Superior temporal gyrus (tissue), 1 donor: ENCODE results near the gene SERPINB6.
"Not testable (repeated sequence)": the region's sequence is repeated elsewhere in the genome, so short reads cannot be mapped to it uniquely, and the experiment has no call there.

Experiments
- DNase-seq: peaks from one replicate; pipeline ENCODE4 v3.0.0-alpha.2; 2016; ENCODE audit errors: extremely low spot score

Gene SERPINB6

DNA sequence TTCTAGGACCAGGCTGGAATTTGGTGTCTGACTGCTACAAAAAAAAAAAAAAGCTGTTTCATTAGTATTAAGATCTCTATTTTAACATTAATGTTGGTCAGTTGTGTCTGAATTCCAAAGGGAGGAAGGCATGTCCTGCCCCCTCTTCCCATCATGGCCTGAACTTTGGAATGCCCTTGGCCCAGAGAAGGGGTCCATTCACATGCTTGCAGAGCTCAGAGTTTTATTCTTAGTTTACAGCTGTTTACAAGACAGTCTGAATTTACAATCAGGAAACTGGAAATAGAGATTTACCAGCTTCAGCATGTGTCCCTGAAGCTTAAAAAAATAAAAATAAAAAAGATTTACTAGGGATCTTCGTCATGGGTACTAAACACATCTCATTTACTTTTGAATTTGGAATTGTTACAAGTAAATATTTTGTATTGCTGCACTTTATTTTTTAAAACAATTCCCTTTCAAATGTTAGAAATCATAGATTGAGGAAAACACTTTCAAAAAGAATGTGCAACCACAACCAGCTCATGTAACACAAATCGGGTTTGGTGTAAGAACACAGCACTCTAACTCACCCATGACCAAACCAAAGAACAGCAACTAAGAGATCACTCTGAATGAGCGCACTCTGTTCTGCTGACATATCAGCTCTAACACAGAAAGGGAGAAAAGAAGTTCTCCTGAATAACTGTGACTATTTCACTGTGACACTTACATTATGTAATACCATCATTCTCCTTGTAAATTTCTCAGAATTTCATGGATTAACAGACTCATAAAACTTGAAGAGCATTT lies 6.6 kb upstream of the SERPINB6 start:
- no peak for DNase-seq

DNA sequence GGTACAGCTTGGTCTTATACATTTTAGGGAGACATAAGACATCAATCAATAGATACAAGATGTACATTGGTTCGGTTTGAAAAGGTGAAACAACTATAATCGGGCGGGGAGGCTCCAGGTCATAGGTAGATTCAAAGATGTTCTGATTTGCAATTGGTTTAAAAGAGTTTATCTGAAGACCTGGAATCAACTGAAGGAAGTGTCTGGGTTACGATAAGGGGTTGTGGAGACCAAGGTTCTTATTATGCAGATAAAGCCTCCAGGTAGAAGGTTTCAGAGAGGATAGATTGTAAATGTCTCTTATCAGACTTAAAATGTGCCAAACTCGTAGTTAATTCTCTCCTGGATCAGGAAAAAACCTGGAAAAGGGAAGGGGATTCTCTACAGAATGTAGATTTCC lies 5.9 kb upstream of the SERPINB6 start:
- no peak for DNase-seq

DNA sequence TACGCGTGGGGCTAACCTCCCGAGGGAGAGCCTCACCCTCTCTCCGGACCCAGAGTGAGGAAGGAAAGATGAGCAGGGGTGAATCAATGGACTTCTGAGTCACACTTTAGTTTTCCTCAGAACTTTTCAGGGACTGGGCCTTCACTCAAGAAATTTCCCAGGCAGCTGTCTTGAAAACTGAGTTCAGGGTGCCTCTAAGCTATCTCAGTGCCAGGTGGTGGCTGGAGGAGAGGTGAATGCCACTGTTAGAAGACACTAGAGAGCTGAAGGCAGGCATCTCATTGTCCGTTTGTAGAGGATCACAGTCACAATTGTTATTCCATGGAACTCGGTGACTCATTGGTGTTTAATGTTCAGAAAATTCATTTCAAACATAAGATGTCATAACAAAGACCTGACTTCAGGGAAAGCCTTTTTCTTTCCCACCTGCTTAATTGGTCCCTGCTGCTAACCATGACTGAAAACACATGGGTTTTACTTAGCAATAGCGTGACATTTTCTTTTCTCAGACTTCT lies 5.3 kb upstream of the SERPINB6 start:
- DNase-seq: no peak

DNA sequence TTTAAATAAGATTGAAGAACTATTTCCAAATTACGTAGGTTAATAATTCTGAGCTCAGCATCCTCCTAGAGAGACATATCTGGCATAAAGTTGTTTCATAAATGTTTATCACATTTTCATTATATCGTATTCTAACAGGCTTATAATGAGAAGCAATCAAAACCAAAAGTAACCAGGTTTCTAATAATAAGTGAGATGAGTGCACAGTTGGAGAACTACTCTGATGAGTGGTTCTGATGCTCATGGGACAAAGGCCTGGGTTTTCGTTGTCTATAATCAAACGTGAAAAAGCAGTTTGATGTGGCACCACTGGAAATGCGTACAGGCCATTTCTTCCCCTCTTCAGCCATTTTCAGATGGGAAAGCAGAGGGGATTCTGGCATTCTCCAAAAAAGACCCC lies 4.7 kb upstream of the SERPINB6 start:
- DNase-seq: no peak

DNA sequence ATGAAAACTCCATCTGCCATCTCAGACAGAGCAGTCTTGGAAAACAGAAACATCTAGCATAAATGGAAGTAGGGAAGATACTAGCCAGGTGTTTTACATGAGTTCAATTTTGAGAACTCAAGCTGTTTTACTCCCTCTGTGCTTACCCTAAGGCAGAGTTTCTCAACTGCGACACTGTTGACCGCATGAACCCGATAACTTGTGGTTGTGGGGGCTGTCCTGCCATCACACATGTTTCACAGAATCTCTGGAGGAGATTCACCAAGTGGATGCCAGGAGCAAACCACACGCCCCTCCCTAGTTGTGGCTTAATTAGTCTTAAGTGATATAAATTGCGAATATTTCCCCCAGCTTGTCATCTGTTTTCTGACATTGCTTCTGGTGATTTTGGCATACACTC lies 2.3 kb upstream of the SERPINB6 start:
- DNase-seq: no peak

DNA sequence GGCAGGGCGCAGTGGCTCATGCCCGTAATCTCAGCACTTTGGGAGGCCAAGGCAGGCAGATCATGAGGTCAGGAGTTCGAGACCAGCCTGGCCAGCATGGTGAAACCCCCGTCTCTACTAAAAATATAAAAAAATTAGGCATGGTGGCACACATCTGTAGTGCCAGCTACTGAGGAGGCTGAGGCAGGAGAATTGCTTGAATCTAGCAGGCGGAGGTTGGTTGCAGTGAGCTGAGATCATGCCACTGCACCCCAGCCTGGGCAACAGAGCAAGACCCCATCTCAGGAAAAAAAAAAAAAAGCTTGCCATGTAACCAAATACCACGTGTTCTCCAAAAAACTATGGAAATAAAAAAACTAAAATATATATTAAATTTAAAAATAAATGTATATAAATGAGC lies 1.8 kb upstream of the SERPINB6 start:
- DNase-seq: not testable (repeated sequence)

DNA sequence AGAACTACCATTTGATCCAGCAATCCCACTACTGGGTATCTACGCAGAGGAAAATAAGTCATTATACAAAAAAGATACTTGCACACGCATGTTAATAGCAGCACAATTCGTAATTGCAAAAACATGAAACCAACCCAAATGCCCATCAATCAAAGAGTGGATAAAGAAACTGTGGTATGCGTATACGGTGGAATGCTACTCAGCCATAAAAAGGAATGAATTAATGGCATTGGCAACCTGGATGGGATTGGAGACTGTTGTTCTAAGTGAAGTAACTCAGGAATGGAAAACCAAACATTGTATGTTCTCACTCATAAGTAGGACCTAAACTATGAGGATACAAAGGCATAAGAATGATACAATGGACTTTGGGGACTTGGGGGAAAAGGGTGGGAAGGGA lies 1.3 kb upstream of the SERPINB6 start:
- not testable (repeated sequence) for DNase-seq

DNA sequence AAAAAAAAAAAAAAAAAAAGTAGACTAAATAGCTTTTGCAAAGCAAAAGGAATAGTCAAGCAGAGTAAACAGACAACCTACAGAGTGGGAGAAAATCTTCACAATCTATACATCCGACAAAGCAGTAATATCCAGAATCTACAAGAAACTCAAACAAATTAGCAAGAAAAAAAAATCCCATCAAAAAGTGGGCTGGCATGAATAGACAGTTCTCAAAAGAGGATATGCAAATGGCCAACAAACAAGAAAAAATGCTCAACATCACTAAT lies 786 bp upstream of the SERPINB6 start:
- DNase-seq: not testable (repeated sequence)

DNA sequence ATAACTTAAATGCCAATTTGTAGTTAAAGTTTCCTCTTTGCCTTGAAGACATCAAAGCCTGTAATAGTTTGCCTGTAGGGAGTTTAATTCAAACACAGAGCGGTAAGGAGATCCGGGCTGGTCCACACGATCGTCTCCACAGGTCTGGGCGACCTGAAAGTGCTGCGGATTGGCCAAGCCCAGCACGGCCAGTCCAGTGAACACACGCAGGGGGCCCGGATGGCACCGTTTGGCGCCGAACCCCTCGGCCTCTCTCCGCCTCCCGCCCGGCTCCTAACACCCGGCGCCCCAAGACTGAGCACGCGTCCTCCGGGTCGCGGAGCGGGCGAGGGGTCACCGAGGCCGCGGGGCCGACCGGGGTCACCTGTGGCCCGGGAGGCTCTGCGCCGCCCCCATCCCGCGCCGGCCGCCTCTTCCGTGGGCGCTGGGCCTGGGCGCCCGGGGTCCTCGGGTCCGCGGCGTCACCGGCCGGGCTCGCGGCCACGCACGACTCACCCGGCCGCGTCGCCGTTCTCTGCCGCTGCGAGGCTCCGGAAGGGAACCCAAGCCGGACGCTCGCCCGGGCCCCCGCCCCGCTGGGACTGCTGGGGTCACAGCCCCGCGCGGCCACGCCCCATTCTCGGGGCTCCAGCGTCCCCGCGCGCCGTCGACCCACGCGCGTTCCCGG lies 481 bp downstream of the SERPINB6 start:
- peak; percentile 61 for DNase-seq

DNA sequence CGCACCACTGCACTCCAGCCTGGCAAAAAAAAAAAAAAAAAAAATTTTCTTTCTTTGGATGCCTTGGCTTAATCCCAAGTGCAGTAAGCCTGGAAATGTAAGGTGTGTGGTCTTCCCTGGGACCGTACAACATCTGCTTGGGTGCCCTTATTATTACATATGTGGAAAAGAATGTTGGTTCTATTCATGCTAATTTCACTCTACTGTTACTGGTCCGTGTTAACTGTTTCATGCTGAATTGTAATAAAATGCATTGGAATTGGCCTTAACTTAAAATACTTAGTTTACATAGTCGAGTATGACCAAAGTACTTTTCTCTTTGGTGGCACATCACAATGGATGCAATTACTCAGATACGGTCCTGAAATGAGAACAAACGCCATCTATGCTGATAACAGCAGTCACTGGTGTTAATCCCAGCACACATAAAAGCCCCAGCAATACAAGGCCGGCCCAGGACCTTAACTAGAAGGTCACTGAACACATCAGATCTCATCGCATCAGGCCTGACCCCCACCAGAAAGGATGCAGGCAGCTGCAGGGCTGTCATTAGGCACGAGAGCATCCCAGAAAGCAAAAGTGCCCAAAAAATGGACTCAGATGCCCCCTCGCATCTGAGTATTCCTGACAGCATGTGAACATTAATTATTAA lies 1.2 kb downstream of the SERPINB6 start:
- peak; percentile 55 for DNase-seq

DNA sequence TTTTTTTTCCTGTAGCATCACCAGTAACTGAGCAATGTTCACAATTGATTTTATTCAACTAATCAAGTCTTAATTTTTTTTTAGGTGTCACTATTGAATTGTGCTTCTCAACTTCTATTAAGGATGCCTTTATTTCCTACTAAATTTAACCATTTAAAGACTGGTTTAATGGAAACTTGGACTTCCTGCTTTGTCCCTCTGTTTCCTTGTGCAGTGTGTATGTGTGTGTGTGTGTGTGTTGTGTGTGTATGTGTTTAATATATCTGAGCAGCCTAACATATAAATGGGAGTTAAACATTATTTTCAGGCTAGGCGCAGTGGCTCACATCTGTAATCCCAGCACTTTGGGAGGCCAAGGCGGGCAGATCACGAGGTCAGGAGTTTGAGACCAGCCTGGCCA lies 1.8 kb downstream of the SERPINB6 start:
- DNase-seq: no peak

DNA sequence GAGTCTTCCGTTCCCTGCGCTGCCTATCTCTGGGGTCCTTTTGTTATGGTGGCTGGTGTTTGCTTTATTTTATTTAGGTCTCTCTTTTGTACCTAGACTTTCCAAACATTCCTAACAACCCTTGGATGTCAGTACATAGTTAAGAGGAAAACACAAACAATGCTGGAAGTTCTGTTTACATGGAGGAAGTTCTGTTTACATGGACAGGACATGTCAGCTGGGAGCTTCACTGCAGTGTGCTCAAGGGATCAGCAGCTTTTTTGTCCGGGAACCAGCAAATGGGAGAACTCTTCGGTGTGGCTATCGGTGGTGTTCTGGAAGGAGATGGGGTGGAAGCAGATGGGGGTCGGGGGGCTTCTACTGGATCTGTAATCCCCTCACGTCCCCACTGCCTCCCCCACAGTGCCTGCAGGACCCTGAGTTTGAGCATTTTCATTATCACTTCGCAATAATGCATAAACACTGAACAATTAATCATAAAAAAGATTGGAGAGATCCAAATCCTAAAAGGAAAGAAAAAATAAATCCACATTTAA lies 2.7 kb downstream of the SERPINB6 start:
- DNase-seq: no peak

DNA sequence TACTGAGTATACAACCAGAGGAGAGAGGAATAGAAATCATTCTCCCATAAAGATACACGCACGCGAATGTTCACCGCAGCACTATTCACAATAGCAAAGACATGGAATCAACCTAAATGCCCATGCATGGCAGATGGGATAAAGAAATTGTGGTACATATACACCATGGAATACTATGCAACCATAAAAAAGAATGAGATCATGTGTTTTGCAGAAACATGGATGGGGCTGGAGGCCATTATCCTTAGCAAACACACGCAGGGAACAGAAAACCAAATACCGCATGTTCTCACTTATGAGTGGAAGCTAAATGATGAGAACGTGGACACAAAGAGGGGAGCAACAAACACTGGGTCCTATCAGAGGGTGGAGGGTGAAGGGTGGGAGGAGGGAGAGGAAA lies 3.4 kb downstream of the SERPINB6 start:
- DNase-seq: no peak

DNA sequence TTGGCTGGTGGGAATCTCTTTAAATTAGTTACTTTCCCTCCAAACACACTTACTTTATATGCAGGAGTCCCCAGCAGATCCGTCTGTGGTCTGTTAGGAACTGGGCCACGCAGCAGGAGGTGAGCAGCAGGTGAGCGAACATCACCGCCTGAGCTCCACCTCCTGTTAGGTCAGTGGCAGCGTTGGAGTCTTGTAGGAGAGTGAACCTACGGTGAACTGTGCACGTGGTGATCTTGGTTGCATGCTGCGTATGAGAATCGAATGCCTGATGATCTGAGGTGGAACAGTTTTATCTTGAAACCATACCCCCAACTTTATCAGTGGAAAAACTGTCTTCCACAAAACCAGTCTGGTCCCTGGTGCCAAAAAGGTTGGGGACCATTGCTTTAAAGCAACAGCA lies 5.0 kb downstream of the SERPINB6 start:
- DNase-seq: no peak

DNA sequence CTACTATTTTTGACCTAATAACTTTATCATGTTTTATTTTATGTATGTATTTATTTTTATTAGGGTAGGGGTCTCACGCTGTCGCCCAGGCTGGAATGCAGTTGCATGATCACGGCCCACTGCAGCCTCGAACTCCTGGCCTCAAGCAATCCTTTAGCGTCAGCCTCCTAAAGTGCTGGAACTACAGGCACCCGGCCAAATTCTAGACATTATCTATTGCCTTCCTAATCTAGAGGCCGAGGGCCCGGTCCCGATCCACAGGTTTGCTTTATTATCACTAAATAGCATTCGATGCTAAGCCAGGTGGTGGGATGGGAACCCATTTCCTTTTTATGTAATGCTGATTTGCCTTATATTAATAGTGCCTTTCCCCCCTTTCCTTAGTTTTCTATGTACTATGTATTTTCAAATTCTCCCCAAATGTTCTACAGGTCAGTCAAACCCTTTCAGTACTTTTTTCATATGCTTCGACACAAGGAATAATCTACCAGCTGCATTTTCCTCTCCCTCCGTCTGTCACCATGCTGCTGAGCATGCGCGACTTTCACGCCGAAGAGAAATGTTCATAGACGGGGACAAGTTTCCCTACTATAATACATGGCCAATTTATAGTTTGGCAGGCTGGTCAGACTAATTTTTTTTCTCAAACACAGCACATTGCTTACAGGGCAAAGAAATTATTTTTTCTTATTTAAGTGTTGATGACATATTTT lies 6.4 kb downstream of the SERPINB6 start:
- no peak for DNase-seq

DNA sequence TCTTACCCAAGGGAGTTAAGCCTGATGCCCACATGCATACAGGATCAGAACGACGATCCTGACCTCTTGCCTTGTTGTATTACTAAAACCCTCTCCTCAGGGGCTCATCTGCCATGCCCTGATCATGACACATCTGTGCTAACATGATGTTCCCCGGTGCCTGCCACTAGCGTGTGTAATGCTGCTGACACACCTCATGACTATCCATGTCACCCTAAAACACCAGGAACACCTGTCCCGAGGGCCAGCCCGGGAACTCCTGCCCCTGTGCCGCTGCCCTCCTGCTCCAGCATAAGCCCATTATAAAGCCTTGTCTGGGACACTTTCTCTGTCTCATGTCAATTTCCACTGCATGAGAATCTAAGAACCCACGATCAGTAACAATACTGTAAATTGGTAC lies 7.6 kb downstream of the SERPINB6 start:
- DNase-seq: no peak

DNA sequence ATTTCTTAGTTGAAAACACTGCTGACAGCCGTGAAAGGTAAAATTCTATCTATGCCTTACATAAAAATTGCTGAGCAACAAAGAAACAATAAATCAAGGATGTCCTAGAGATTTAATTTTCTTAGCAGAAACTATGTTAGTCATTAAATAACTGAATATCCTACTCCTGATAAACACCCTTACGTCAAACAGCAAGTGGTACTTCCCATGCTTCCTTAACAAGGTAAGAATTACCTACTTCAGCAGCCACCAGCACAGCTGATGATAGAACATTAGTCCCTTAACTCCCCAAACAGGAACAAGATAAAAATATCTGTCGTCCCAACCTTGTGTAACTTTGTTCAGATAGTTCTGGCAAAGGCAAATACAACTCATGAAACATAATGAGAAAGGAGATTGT lies 8.7 kb downstream of the SERPINB6 start:
- no peak for DNase-seq

DNA sequence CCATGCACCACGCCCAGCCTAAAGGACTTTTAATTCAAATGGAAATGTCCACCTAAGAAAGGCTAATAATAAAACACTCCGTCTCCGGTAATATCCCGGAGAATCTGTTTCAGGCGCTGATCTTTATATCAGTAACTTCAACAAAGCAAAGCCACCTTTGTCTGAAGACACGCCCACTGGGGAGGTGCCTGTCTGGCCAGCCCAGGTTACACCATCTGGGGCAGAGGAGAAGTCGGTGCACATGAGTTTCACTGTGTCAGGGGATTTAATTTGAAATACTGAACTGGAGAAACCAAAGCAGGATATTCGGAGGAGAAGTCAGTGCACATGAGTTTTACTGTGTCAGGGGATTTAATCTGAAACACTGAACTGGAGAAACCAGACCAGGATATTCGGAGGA lies 9.4 kb downstream of the SERPINB6 start:
- DNase-seq: no peak

DNA sequence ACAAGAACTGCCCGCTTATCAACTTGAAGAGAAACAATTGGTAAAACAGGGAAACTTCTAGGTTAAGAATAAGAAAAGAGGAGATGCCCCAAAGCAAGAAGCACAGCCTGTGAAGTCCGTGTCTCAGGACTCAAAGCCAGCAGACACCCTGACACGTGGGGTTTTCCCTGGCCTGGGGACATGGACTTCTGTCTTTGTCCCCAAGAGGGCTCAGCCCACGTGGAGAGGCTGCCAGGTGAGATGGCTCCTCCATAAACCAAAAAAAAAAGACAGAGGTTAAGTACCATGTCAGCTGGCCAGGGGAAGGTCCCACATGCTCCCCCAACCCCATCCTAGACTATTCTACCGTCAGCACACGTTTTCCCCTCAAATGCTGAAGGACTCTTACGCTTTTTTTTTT lies 9.9 kb downstream of the SERPINB6 start:
- no peak for DNase-seq

DNA sequence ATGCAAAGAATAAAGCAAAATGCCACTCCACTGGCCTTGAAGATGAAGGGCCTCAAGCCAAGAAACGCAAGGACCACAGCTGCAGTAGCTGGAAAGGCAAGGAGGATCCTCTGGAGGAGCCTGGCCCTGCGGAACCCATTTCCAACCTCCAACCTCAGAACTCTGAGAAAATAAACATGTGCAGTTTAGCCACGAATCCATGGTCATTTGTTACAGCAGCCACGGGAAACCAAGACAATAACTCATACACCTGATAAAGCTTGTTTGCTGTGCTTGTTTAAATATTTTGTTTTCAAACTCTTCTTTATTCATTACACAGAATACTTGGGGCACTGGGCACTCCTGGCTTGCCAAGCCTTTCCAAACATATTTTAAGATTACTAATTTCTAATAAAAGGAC lies 10.4 kb downstream of the SERPINB6 start:
- DNase-seq: no peak

DNA sequence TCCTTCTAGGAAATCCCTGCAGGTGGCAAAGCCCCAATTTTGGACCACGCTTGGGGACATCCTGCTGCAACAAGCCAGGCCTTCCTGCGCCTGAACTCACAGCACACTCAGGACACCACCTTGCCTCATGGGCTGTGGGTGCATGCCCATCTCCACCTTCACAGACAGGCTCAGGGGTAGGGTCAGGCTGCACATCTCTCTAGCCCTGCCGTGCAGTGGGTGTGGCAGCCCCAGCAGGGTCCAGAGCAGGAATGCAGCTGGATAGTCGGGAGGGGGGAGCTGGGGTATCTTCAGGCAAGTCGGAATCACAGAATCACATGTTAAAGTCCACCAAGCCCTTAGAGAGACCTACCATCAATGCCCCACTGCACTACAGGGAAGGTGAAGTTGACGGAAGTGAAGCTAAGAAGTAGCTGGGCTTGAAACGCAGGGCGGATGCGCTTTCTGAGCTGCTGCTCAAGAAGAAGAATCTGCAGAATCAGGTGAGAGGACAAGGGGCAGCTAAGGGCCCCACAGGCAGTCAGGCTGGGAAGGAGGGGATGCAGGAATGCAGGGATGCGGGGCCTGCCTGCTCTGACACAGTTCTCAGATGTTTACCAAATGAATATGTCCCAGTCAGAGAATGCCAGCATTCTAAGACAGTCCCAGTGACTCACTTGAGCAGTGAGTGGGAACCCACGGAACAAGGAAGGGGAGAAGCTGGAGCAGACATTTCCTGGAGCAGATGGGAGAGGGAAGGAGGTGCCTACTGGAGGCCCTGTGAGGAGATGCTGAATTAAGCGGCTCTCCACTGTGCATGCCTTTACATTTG lies 11.3 kb downstream of the SERPINB6 start:
- DNase-seq: no peak
